HepG2 (cell line): ENCODE results near the gene TFEC. TPM values are rescaled to one million over a fixed set of nuclear protein-coding genes. Genes with fewer than 3 reads are reported as not detected.

ENCODE experiments used
- ATAC-seq: fragments of 200-7000 bp; cut with Tn5 transposase; 3 replicates; pipeline ENCODE4 v1.9.1; 2020; ENCODE audit warnings: mild to moderate bottlenecking, moderate library complexity
- BruUV-seq: library from RNA; stranded (reverse); fragments of 400-500 nt; replicated peaks from 2 replicates; lab custom pipeline; 2021; lab: Mats Ljungman, UMichigan
- CTCF ChIA-PET: fragments of 300-600 bp; formaldehyde crosslinking; extraction: SDS; loops from one replicate; lab custom pipeline; 2021; ENCODE audit warnings: low total read pairs, inconsistent platforms, low intra/inter-chr PET ratio; lab: Yijun Ruan, JAX
- POLR2A ChIA-PET: fragments of 350-600 bp; sonication (Branson Sonifier 250); formaldehyde crosslinking; loops from one replicate; lab custom pipeline; 2020; ENCODE audit warnings: antibody characterized with exemption, inconsistent platforms; lab: Yijun Ruan, JAX
- DNase-seq: peaks from one replicate; pipeline ENCODE4 v3.0.0-alpha.2; 2015; ENCODE audit warnings: low spot score
- FAIRE-seq: peaks from 3 replicates; lab custom pipeline; 2011; peaks lifted over from hg19 to GRCh38; lab: Jason Lieb, UNC
- H2AFZ ChIP-seq: one replicate; pipeline ENCODE4 v1.6.1; 2011; ENCODE audit warnings: low read length, inconsistent platforms
- H3K27ac ChIP-seq: fragments of 300-600 bp; 3 replicates; pipeline ENCODE4 v1.8.0; 2011; ENCODE audit warnings: mixed run types, mild to moderate bottlenecking, mixed read lengths, low read length, inconsistent platforms; ENCODE audit not compliant: insufficient read depth; ENCODE audit errors: extremely low read length
- H3K27me3 ChIP-seq, 2 experiments: fragments of 200-600 bp in 1 of 2; 2 replicates in 1 of 2; 3 replicates in 1 of 2; pipeline versions ENCODE4 v1.6.0 to v1.8.0; 2011; ENCODE audit warnings: low read length in 2 of 2, mild to moderate bottlenecking in 2 of 2, moderate library complexity in 2 of 2, inconsistent platforms in 1 of 2; ENCODE audit not compliant: insufficient read depth in 2 of 2, control insufficient read depth in 1 of 2
- H3K36me3 ChIP-seq, 2 experiments: fragments of 200-600 bp in 1 of 2; replicated peaks in 1 of 2; 2 replicates in 1 of 2; 3 replicates in 1 of 2; pipeline versions ENCODE4 v1.5.1 to v1.8.0; 2011; ENCODE audit warnings: low read length in 2 of 2, inconsistent platforms in 1 of 2; ENCODE audit not compliant: insufficient read depth in 2 of 2, control insufficient read depth in 1 of 2
- H3K4me1 ChIP-seq: 2 replicates; pipeline ENCODE4 v1.5.1; 2012; ENCODE audit warnings: low read length, inconsistent platforms; ENCODE audit not compliant: insufficient read depth
- H3K4me2 ChIP-seq: 2 replicates; pipeline ENCODE4 v1.6.0; 2011; ENCODE audit warnings: low read depth, low read length, inconsistent platforms
- H3K4me3 ChIP-seq, 3 experiments: fragments of 200-600 bp in 1 of 3; sonication (generic), shearing (Covaris generic) in 1 of 3; replicated peaks in 1 of 3; 2 replicates each; pipeline ENCODE4 v1.5.1; 2011 to 2016; ENCODE audit warnings: low read length in 3 of 3, inconsistent platforms in 2 of 3, low read depth in 2 of 3, mild to moderate bottlenecking in 2 of 3, control low read depth in 1 of 3, mixed read lengths in 1 of 3; ENCODE audit not compliant: insufficient read depth in 1 of 3
- H3K79me2 ChIP-seq: one replicate; pipeline ENCODE4 v1.6.1; 2011; ENCODE audit warnings: low read length, inconsistent platforms; ENCODE audit not compliant: insufficient read depth
- H3K9ac ChIP-seq: 2 replicates; pipeline ENCODE4 v1.6.0; 2011; ENCODE audit warnings: mild to moderate bottlenecking, low read depth, low read length, inconsistent platforms; ENCODE audit not compliant: insufficient read depth
- H3K9me3 ChIP-seq: 2 replicates; pipeline ENCODE4 v1.5.1; 2012; ENCODE audit warnings: mild to moderate bottlenecking, low read length
- H4K20me1 ChIP-seq: 2 replicates; pipeline ENCODE4 v1.6.0; 2011; ENCODE audit warnings: inconsistent platforms, mild to moderate bottlenecking, low read length, moderate library complexity; ENCODE audit not compliant: insufficient read depth
- ISX ChIP-seq: sonication (generic); formaldehyde crosslinking; conservative IDR thresholded peaks from 2 replicates; pipeline ENCODE4 v1.5.0; 2020; ENCODE audit warnings: missing genetic modification reagents
- MAFF ChIP-seq: IDR thresholded peaks from 2 replicates; pipeline ENCODE4 v1.6.1; 2011; ENCODE audit warnings: low read depth, low read length, improper control_type of control experiment
- MAFK ChIP-seq, 2 experiments: IDR thresholded peaks in 1 of 2; conservative IDR thresholded peaks in 1 of 2; 2 replicates each; pipeline ENCODE4 v1.6.1; 2011; ENCODE audit warnings: improper control_type of control experiment in 2 of 2, low read length in 2 of 2
- MLLT10 ChIP-seq: sonication (generic); formaldehyde crosslinking; IDR thresholded peaks from 2 replicates; pipeline ENCODE4 v1.4.0; 2020; ENCODE audit warnings: missing genetic modification reagents
- RFX1 ChIP-seq: fragments of 450-650 bp; IDR thresholded peaks from 2 replicates; pipeline ENCODE4 v1.6.1; 2017
- ZNF18 ChIP-seq: sonication (generic); formaldehyde crosslinking; IDR thresholded peaks from 2 replicates; pipeline ENCODE4 v1.8.0; 2022; ENCODE audit warnings: mild to moderate bottlenecking, missing genetic modification reagents; ENCODE audit not compliant: insufficient replicate concordance
- ZNF547 ChIP-seq: sonication (generic); formaldehyde crosslinking; IDR thresholded peaks from 2 replicates; pipeline ENCODE4 v1.5.1; 2020; ENCODE audit warnings: mild to moderate bottlenecking, missing genetic modification reagents
- WGBS: methylation state at CpG from one replicate; pipeline ENCODE4 v1.1.6; 2017; ENCODE audit warnings: low lambda C conversion rate; 5-methylcytosine and 5-hydroxymethylcytosine counted together
- in situ Hi-C: cut with HindIII; loops from 2 replicates; pipeline ENCODE4 v1.10.0; 2017; ENCODE audit warnings: low pct_unique_long_range_greater_than_20kb; ENCODE audit not compliant: extremely low pct_ligation_motif_present
- intact Hi-C: fragments of 100-400 bp; cut with micrococcal nuclease; formaldehyde crosslinking; loops from one replicate; pipeline ENCODE4 v1.10.0; 2022; ENCODE audit not compliant: unreplicated experiment
- polyA plus RNA-seq, 8 experiments: library from polyadenylated mRNA; depleted of rRNA in 3 of 8; stranded (reverse) in 7 of 8; unstranded in 1 of 8; fragments of >200 nt; fragmentation: Illumina TruSeq in 4 of 8; extraction: Trizol in 4 of 8; gene quantifications; 2 replicates each; pipeline versions ENCODE4 v1.2.1 to v1.2.3, GENCODE V29; 2011 to 2016; ENCODE audit warnings: low read depth in 4 of 8, missing spikeins in 1 of 8, mixed read lengths in 1 of 8; ENCODE audit not compliant: insufficient read depth in 1 of 8
- total RNA-seq, 5 experiments: library from RNA; depleted of rRNA; stranded (reverse); fragments of >200 nt; fragmentation: Illumina TruSeq; extraction: Trizol; gene quantifications; 2 replicates each; pipeline ENCODE4 v1.2.3, GENCODE V29; 2016; ENCODE audit warnings: low read depth in 1 of 5
- TF ChIP-seq, protein P1 (sequence below): sonication (generic); formaldehyde crosslinking; IDR thresholded peaks from 2 replicates; pipeline ENCODE4 v1.4.0; 2020; ENCODE audit warnings: mild to moderate bottlenecking, missing genetic modification reagents

The TFEC gene
- total and polyA plus RNA-seq, 2 of the 13 experiments (the other 11 are each of a cell fraction or from before 2014, with no cell fraction given): not detected

DNA sequence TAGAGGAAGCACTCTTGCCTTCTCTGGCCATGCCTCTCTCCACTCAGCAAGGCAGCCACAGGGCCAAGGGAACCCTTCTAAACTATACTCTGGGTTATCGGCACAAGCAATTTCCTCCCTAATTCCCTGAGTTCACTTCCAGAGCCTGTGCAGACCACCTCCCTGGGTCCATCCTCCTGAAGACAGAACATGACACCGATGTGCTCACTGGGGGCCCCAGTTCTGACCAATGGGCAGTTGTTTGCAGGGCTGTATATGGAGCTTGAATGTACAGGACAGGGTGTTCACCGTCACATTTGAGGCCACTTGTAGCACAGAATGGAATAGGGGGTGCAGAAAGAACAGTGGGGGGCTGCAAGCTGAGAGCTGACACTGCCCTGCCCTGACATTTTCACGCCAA lies 77.7 kb downstream of the TFEC start (continued):
- TF ChIP-seq, protein P1, sequence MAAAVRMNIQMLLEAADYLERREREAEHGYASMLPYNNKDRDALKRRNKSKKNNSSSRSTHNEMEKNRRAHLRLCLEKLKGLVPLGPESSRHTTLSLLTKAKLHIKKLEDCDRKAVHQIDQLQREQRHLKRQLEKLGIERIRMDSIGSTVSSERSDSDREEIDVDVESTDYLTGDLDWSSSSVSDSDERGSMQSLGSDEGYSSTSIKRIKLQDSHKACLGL (CRISPR knock-in tag): no peak
- TF ChIP-seq MLLT10 (no peak), RFX1 (no peak)

DNA sequence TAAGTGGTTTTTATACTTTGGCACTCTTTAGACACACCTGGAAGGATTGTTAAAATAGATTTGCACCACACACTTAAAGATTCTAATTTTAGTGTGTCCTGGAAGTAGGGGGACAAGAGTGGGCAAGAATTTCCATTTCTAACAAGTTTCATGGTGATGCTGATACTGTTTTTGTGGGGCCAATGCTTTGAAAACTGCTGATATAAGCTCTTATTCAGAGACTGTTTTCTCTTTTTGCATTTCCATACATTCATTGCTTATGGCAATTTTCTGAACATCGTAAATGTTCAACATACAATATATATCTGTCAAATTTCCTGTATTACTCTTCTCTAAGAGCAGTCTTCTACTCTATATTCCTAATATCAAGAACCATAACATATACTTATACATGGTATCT lies 79.0 kb downstream of the TFEC start:
- Histone ChIP-seq H3K27me3 (no peaks in the 10 kb centered on the region), H3K36me3 (no peaks in the 10 kb centered on the region), H3K9me3 (no peaks in the 10 kb centered on the region), H3K9ac (no peak overlapping the region), H3K79me2 (no peaks in the 10 kb centered on the region), H3K4me1 (no peaks in the 10 kb centered on the region)
- WGBS: 0% methylated on average over 1 of the region's 1 CpG
- in situ Hi-C loops: no loop called here
- DNase-seq: no peak
- TF ChIP-seq MAFK (conservative IDR thresholded peaks at IDR 0.05 in 1 of 2, IDR thresholded peaks at IDR 0.05 in 1 of 2; ENCODE audit: low read length in 2 of 2): peak; percentile 36 to 76; a peak in 3 of 4 replicates
- peak; percentile 58 for TF ChIP-seq MAFF
- TF ChIP-seq ZNF547: no peak
- TF ChIP-seq, all 625 proteins: peak for 2
- H2AFZ ChIP-seq: no peak overlapping the region
- no peak overlapping the region for H3K4me3 ChIP-seq
- POLR2A ChIA-PET: no interaction called here
- H3K4me2 ChIP-seq: no peak overlapping the region
- intact Hi-C loops: no loop called here
- CTCF ChIA-PET: no interaction called here
- no TSS peak for BruUV-seq
- ATAC-seq: no peak
- no peak for FAIRE-seq
- H4K20me1 ChIP-seq: no peaks in the 10 kb centered on the region
- no peak overlapping the region for H3K27ac ChIP-seq

GRCh38 chr7:115941703-115942268 lies 88.8 kb downstream of the TFEC start:
- Histone ChIP-seq H2AFZ (no peak overlapping the region), H3K27me3 (no peaks in the 10 kb centered on the region), H3K9ac (no peak overlapping the region)
- POLR2A ChIA-PET: no interaction called here
- ATAC-seq: no peak
- no peak for DNase-seq
- intact Hi-C loops: no loop called here
- no peak for TF ChIP-seq ZNF18 (CRISPR knock-in tag)
- peak; percentile 48; the same call in 1 of the 2 replicates for TF ChIP-seq MAFF
- no peak for TF ChIP-seq ISX (CRISPR knock-in tag)
- TF ChIP-seq MAFK (conservative IDR thresholded peaks at IDR 0.05 in 1 of 2, IDR thresholded peaks at IDR 0.05 in 1 of 2; ENCODE audit: low read length in 2 of 2): peak; percentile 59 to 82; a peak in 3 of 4 replicates
- TF ChIP-seq, all 625 proteins: peak for 2
- FAIRE-seq: no peak
- Histone ChIP-seq H3K9me3 (no peaks in the 10 kb centered on the region), H3K4me3 (no peak overlapping the region), H3K4me2 (no peak overlapping the region), H4K20me1 (no peaks in the 10 kb centered on the region), H3K36me3 (no peaks in the 10 kb centered on the region), H3K79me2 (no peaks in the 10 kb centered on the region), H3K27ac (no peak overlapping the region), H3K4me1 (no peaks in the 10 kb centered on the region)
- CTCF ChIA-PET: no interaction called here
- WGBS: 0% methylated on average over 5 of the region's 5 CpGs
- in situ Hi-C loops: no loop called here
- BruUV-seq: no TSS peak
